Effector CD4-positive, alpha-beta T cell (primary cell): ENCODE data around the gene HSPA6.
"Not testable (repeated sequence)": the region's sequence is repeated elsewhere in the genome, so short reads cannot be mapped to it uniquely, and the experiment has no call there.

Experiments used
- DNase-seq: peaks from one replicate; pipeline ENCODE4 v3.0.0-alpha.2; 2020

Gene HSPA6

GRCh38 chr1:161505686-161506085 is 18.7 kb upstream of the HSPA6 start:
- DNase-seq = no peak

- DNase-seq = no peak
Measured at GRCh38 chr1:161506336-161507223, 17.8 kb upstream of the HSPA6 start.

GRCh38 chr1:161510477-161510876 is 13.9 kb upstream of the HSPA6 start:
- DNase-seq = no peak

GRCh38 chr1:161511018-161511755 is 13.2 kb upstream of the HSPA6 start:
- no peak for DNase-seq

- no peak for DNase-seq
Measured at GRCh38 chr1:161511756-161512060, 12.6 kb upstream of the HSPA6 start.

- DNase-seq = not testable (repeated sequence)
Measured at GRCh38 chr1:161512636-161513447, 11.5 kb upstream of the HSPA6 start.

- DNase-seq = not testable (repeated sequence)
Measured at GRCh38 chr1:161513448-161513780, 10.9 kb upstream of the HSPA6 start.

- not testable (repeated sequence) for DNase-seq
Measured at GRCh38 chr1:161513953-161514352, 10.4 kb upstream of the HSPA6 start.

GRCh38 chr1:161523041-161523816 is 1.1 kb upstream of the HSPA6 start:
- DNase-seq = not testable (repeated sequence)

- not testable (repeated sequence) for DNase-seq
Measured at GRCh38 chr1:161524742-161525291, 477 bp downstream of the HSPA6 start.

- DNase-seq = not testable (repeated sequence)
Measured at GRCh38 chr1:161525321-161525720, 981 bp downstream of the HSPA6 start.

GRCh38 chr1:161525918-161526317 is 1.6 kb downstream of the HSPA6 start:
- not testable (repeated sequence) for DNase-seq

GRCh38 chr1:161528550-161528949 is 4.2 kb downstream of the HSPA6 start:
- DNase-seq = not testable (repeated sequence)

GRCh38 chr1:161529463-161530104 is 5.2 kb downstream of the HSPA6 start:
- not testable (repeated sequence) for DNase-seq

- DNase-seq = peak; percentile 41
Measured at GRCh38 chr1:161530158-161530557, 5.8 kb downstream of the HSPA6 start.

- peak; percentile 83 for DNase-seq
Measured at GRCh38 chr1:161530671-161531641, 6.6 kb downstream of the HSPA6 start.

GRCh38 chr1:161531986-161532643 is 7.8 kb downstream of the HSPA6 start:
- no peak for DNase-seq

- DNase-seq = not testable (repeated sequence)
Measured at GRCh38 chr1:161532644-161533567, 8.6 kb downstream of the HSPA6 start.
